ENCODE data around the gene CHKA. TPM values are rescaled to one million over a fixed set of nuclear protein-coding genes. Genes with fewer than 3 reads are reported as not detected.
A peak's percentile ranks its signal among the peaks of the same experiment; 100 is the strongest.

Gene CHKA
- total RNA-seq, 1 donor from 2014 or later = 60.4 TPM

- no peak for DNase-seq (ENCODE audit: low spot score, unreplicated experiment)
- H3K27me3 Mint-ChIP-seq = no peaks in the 10 kb centered on the region
- H3K4me1 Mint-ChIP-seq (ENCODE audit: low read depth) = peaks cover 18% of the 10 kb centered on the region
- H3K9me3 Mint-ChIP-seq (ENCODE audit: low read depth) = no peaks in the 10 kb centered on the region
- peak overlapping the region; percentile 71 for H3K27ac Mint-ChIP-seq
- H3K4me3 Mint-ChIP-seq (ENCODE audit: low read depth) = no peak overlapping the region
- TF ChIP-seq CTCF (IDR thresholded peaks at IDR 0.05; ENCODE audit: unreplicated experiment) = no peak
- no peaks in the 10 kb centered on the region for H3K36me3 Mint-ChIP-seq (ENCODE audit: insufficient read depth)
These were observed 104.0 kb downstream of the CHKA start for GRCh38 chr11:68016904-68017817.

- Mint-ChIP-seq H3K36me3 (ENCODE audit: insufficient read depth) (no peaks in the 10 kb centered on the region), H3K27me3 (no peaks in the 10 kb centered on the region), H3K27ac (peak overlapping the region; percentile 71), H3K9me3 (ENCODE audit: low read depth) (no peaks in the 10 kb centered on the region), H3K4me1 (ENCODE audit: low read depth) (peaks cover 18% of the 10 kb centered on the region), H3K4me3 (ENCODE audit: low read depth) (no peak overlapping the region)
- no peak for DNase-seq (ENCODE audit: low spot score, unreplicated experiment)
- TF ChIP-seq CTCF (IDR thresholded peaks at IDR 0.05; ENCODE audit: unreplicated experiment) = no peak
These were observed 104.9 kb downstream of the CHKA start for GRCh38 chr11:68016161-68016903.

- no peak for TF ChIP-seq CTCF (IDR thresholded peaks at IDR 0.05; ENCODE audit: unreplicated experiment)
- no peak for DNase-seq (ENCODE audit: low spot score, unreplicated experiment)
- Mint-ChIP-seq H3K9me3 (ENCODE audit: low read depth) (no peaks in the 10 kb centered on the region), H3K4me3 (ENCODE audit: low read depth) (no peak overlapping the region), H3K27me3 (no peaks in the 10 kb centered on the region), H3K4me1 (ENCODE audit: low read depth) (peaks cover 14% of the 10 kb centered on the region), H3K36me3 (ENCODE audit: insufficient read depth) (no peaks in the 10 kb centered on the region), H3K27ac (no peak overlapping the region)
These were observed 105.7 kb downstream of the CHKA start for GRCh38 chr11:68015467-68015866.

GRCh38 chr11:68014947-68015447, 106.2 kb downstream of the CHKA start:
- Mint-ChIP-seq H3K4me1 (ENCODE audit: low read depth) (peaks cover 16% of the 10 kb centered on the region), H3K36me3 (ENCODE audit: insufficient read depth) (no peaks in the 10 kb centered on the region), H3K27ac (no peak overlapping the region), H3K27me3 (no peaks in the 10 kb centered on the region), H3K4me3 (ENCODE audit: low read depth) (no peak overlapping the region), H3K9me3 (ENCODE audit: low read depth) (no peaks in the 10 kb centered on the region)
- no peak for DNase-seq (ENCODE audit: low spot score, unreplicated experiment)
- TF ChIP-seq CTCF (IDR thresholded peaks at IDR 0.05; ENCODE audit: unreplicated experiment) = no peak
